A172 (cell line): Measurements from ENCODE around the gene PTPRD. TPM values are rescaled to one million over a fixed set of nuclear protein-coding genes. Genes with fewer than 3 reads are reported as not detected.
"Not testable (repeated sequence)": the region's sequence is repeated elsewhere in the genome, so short reads cannot be mapped to it uniquely, and the experiment has no call there.

Experiments used
- DNase-seq: peaks from one replicate; pipeline ENCODE4 v3.0.0-alpha.2; 2015; ENCODE audit warnings: low spot score
- total RNA-seq: library from RNA; depleted of rRNA; stranded (reverse); fragments of >200 nt; shearing (Covaris generic); gene quantifications from 2 replicates; pipeline ENCODE4 v1.2.3, GENCODE V29; 2014

The PTPRD gene
- total RNA-seq, 1 experiment from 2014 or later: 0.71 TPM

DNA sequence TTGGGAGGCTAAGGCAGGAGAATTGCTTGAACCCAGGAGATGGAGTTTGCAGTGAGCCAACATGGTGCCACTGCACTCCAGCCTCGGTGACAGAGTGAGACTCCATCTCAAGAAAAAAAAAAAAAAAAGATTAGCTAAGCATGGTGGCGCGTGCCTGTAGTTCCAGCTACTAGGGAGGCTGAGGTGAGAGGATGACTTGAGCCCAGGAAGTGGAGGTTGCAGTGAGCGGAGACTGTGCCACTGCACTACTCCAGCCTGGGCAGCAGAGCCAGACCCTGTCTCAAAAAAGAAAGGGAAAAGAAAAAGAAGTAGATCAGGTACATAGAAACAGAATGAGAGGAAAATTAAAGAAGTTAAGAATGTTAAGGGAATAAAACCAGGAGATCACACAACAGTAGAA is 1886.1 kb downstream of the PTPRD start:
- DNase-seq: no peak

GRCh38 chr9:8725635-8726034 is 1887.2 kb downstream of the PTPRD start:
- DNase-seq: no peak

- DNase-seq: no peak
Observed at GRCh38 chr9:8724284-8725018, 1888.4 kb downstream of the PTPRD start.

DNA sequence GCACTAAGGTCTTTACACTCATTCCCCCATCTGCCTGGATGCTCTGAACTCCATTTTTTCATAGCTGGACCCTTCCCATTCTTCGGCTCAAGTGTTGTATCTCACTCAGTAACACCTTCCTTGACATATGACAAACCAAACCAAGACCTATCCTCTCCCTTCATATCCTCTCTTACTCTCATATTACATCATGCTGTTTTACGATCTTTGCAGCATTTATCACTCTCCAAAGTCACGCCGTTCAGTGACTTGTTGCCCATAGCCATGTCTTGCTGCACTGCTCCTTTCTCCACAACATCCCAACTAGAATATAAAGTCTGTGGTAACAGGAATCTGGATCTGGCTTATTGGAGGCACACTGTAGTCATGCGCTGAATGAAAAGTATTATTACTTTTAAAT is 1889.6 kb downstream of the PTPRD start:
- DNase-seq: no peak

- no peak for DNase-seq
Observed at GRCh38 chr9:8719833-8720486, 1892.8 kb downstream of the PTPRD start.

DNA sequence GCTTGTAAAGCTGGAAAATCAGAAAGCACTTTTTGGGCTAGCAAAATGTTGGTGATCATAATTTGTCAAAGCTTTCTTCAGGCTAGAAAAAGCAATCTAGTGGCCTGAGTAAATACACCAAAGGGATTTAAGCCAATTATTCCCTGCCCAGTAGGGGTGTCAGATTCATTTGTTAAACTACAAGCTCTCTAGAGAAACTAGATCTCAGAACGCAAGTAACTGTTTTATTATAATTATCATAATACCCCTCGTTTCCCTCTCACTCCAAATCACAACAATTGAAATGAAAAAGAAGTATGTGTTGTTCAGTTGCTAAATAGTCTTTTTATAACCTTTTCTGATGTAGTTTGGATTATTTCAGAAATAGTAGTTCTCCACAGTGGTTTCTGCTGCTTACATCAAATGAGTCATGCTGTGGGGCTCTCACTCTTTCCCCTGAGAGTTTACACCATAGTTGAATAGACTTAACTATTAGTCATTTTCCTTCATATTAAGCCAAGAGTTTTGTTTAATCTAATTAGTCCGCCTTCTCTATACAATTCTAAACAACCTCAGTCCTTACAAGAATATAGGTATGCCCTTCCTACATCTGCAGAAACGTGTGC is 1894.6 kb downstream of the PTPRD start:
- DNase-seq: peak; percentile 46

DNA sequence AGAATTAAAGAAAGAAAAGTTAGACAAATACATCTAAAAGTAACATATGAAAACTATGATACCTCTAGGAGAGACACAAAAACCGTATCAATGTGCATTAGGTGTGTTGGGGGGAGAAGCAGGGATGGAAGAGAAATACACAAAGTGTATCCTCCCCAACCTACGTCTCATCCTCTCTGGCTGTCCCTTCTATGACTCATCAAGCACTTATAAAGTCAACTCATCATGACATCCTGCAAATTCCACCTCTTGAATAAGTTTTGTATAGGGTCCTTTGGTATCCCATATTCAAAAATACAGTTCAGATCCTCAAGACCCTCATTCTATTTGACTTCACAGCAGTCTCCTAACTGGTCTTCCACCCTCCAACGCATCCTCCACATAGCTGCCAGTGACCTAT is 1895.7 kb downstream of the PTPRD start:
- peak; percentile 17 for DNase-seq

DNA sequence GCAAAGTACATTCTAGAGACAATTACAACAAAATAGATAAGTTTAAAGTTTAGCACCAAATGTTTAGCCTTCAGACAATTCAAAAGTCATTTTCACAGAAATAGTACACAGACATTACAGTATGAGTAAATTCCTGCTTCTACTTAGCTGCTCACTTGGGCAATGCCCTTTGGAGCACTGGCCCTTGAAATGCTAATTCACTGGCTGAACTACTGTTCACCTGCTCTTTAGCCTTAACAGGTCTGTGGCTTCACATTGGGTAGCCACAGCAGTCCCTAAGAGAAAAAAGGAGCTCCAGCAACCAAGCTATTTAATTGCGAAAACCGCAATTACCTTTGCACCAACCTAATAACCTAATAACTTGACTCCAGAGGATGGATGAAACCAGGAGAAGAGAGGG is 1897.0 kb downstream of the PTPRD start:
- no peak for DNase-seq

GRCh38 chr9:8713811-8714165 is 1899.0 kb downstream of the PTPRD start:
- no peak for DNase-seq

GRCh38 chr9:8713149-8713810 is 1899.5 kb downstream of the PTPRD start:
- no peak for DNase-seq

DNA sequence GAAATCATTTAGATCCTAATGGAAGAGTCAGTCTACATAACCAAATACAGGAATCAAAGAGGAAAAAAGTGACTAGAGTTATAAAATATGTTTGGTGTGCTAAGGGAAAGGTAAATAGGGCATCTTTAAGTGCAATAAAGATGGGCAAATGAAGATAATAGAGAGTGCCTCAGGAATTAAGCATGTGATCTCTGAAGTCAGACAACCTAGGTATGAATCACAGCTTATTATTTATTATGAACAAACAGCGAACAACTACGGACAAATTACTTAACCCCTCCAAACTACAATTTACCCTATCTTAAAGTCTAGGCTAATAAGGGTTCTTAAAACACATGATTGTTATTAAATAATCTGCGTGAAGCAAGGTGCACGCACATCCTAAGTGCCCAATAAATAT is 1903.1 kb downstream of the PTPRD start:
- DNase-seq: no peak

DNA sequence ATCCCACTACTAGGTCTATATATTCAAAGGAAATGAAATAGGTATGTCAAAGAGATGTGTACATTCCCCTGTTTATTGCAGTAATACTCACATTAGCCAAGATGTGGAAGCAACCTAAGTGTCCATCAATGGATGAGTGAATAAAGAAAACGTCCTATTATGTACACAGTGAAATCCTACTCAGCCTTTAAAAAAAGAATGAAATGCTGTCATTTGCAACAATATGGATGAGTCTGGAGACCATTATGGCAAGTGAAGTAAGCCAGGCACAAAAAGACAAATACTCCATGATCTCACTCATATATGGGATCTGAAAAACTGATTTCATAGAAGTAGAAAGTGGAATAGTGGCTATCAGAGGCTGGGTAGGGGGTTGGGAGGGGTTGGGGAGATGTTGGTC is 1904.1 kb downstream of the PTPRD start:
- no peak for DNase-seq

DNA sequence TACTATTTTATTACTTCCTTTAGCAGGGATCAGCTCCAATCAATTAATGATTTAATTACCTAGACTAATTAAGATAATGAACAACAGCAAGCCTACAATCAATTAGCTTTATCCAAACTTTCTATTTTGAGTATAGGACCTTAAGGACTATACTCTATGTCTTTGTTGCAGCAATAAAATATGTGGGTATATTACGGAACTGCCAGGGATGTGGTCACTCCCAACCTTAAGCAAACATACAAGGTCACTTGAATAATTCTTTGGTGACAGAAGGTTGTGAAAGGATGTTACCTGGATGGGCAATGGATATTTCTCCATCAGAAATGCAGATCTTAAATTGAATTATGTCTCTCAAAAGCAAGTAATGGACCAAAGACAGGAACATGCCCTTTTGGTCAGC is 1905.8 kb downstream of the PTPRD start:
- DNase-seq: no peak

GRCh38 chr9:8706531-8706930 is 1906.3 kb downstream of the PTPRD start:
- no peak for DNase-seq

DNA sequence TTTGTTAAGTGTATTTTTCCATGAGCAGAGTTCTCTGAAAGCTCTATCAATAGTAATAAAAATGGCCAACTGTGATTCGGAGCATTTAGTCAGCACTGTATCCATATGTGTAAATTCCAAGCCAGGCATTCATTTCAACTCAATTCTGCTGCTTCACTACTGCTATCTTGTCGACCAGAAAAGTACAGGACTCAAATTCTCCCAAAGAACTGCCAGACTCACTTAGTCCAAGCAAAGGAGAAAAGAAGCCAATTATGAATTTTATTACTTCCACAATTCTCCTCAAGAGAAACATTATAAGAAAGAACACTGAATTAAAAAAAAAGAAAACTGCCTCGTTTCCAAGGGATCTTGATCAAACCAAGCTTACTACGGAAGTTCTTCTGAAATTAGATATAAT is 1906.9 kb downstream of the PTPRD start:
- no peak for DNase-seq

DNA sequence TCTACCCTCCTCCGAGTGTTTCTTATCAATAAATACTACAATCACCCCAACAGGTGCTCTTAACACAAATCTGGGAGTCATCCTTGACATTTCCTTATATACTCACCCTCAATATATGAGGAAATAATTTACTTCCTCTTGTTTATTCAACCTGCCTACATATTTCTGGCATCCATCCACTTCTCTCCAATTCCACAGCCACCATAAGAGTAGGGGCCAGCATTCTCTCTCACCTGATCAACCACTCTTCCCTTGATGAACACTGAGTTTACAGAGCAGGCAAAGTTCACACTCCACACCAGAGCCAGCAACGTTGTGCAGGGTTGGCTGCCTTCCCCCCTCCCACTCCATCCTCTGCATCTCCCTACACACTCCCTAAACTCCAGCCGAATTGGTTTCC is 1908.9 kb downstream of the PTPRD start:
- no peak for DNase-seq

DNA sequence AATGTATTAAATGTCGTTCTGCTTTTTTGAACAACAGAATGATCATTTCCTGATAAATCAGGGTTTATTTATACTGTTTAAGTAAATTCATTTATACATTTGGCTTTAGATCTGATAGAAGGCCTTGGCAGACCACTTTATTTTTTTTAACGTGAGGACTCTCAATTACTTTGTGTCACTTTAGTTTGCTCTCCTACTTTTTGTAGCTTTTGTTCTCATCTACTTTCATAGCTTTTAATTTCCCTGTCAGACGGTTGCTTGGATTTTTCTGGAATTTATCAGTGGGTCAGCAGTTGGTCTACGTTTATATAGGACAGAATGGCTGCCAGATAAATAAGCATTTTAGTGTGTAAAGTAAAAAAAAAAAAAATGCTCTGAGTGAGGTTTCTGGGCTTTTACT is 1910.9 kb downstream of the PTPRD start:
- no peak for DNase-seq

- not testable (repeated sequence) for DNase-seq
Observed at GRCh38 chr9:8697565-8697964, 1915.2 kb downstream of the PTPRD start.

GRCh38 chr9:8696516-8696915 is 1916.3 kb downstream of the PTPRD start:
- no peak for DNase-seq

- DNase-seq: no peak
Observed at GRCh38 chr9:8694983-8695588, 1917.7 kb downstream of the PTPRD start.

DNA sequence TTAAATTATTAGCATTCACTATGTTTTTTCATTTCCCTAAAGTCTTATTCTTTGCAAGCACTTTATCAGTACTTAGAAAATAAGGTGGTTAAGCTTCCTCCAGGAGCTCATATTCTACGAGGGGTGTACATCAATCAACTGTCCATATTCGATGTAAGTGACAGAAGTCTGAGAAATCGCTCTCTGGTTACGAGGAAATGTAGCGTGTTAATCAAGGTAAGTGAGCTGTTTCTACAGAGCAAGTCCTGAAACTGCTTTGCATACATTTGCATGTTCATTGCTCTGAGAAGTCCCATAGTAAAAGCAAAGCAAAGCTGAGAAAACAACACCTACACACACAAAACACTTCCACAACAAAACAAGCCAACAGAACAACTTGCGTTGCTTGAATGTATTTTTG is 1919.3 kb downstream of the PTPRD start:
- no peak for DNase-seq

DNA sequence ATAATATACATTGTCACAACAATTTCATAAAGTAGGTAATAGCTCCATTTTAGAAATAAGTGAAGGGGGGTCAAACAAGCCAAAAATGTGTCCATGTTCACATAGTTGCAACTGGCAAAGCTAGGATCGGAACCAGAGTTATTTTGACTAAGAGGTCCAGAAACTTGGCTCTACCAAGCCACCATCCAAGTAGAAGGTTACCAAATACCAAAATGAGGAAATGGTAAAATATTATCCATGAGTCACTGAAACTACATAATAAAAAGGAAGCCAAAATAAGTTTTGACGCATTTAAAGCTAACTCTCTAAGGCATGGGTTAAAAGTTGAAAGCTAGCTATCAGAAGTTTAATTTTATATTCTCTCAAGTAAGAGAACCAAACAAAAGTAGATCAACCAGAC is 1926.3 kb downstream of the PTPRD start:
- DNase-seq: no peak
